GM21576 (cell line): Measurements from ENCODE around the gene UBAC2.
"Not testable (repeated sequence)": the region's sequence is repeated elsewhere in the genome, so short reads cannot be mapped to it uniquely, and the experiment has no call there.

Experiments
- ATAC-seq: cut with Tn5 transposase; IDR thresholded peaks from one replicate; pipeline ENCODE4 v1.9.1; 2021; ENCODE audit warnings: mild to moderate bottlenecking, moderate library complexity; ENCODE audit not compliant: unreplicated experiment

Gene UBAC2

DNA sequence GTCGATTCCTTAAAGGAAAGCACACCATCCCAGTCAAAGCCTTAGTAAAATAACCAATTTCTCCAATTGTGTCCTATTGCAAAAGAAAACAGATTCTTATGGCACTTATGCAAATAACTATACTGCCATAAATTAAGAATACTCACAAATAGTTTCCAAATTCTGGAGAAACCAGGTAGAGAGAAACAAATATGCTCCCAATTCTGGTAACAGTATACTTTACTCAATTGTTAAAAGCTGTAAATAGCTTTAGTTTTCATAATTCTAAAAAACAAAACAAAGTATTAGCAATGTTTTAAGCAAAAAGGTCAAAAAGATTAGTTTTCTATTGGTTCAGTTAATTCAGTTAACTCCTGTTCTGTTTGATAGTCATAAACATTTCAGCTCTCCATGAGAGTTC, 18.2 kb upstream of the UBAC2 start:
- no peak for ATAC-seq

DNA sequence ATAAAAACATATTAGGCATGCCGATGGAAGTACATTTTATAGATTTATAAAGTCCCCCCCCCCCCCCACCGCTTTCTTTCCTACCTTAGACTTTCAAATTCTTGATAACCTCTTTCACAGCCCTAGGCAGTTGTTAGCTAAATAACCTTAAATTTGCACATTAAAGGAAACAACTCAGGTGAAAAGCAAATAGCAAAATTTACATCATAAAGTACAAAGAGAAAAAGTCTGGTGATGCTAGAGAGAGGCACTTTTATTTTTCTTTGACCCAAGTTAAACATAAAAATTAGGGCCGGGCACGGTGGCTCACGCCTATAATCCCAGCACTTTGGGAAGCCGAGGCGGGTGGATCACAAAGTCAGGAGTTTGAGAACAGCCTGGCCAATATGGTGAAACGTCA, 15.0 kb upstream of the UBAC2 start:
- ATAC-seq: no peak

DNA sequence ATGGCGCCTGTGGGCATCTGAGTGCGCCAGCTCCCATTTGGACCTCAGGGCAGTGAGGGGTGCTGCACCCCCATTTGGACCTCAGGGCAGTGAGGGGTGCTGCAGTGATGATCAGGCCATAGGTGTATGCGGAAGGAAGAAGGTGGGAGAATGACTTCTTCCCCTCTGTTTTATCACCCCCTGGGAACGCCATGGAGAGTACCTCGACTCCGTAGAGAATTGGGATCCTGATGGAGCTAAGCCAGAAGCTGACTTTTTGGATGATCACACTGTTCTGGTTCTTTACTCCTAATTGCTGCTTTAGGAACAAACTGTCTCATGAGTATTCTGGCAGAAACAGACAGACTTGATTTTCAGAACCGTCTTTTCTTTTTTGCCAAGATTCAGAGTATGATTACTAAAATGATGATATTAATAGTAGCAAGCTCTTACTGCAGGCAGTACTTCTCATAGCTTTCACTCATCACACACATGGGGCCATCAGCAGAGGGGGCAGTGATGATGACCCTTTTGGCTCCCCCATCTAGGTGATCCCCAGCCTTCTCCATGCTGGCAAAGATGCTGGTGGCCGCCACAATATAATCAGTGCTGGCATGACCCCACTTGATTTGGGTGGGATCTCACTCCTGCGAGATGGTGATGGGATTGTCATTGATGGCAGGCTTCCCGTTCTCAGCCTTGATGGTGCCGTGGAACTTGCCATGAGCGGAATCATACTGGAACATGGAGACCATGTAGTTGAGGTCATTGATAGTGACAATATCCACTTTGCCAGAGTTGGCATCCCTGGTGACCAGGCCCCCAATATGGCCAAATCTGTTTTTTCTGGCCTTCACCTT, 10.3 kb upstream of the UBAC2 start:
- ATAC-seq: no peak

DNA sequence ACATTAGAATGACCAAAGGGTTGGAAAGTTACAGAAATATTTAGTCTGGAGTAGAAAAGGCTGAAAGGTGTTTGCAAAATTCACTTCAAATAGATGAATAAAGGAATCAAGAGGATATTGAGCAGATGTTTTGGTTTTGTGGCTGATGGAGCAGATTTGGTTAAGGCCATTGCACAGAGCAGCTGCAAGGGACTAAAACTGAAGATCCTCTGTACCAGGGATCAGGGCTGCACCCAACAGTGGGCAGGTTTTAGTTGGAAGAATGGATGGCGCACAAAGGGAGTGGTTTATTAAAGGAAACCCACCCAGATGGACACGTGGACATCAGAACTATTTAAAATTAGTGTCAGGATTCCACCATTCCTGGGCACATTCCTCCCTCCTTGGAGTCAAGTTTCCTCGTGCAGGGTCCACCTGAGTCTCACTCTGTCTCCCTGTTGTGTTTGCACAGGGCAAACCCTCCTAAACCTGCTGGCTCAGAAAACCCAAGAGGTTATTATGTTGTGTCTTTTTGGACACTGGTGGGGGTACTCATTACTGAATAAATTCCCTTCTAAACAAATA, 9.2 kb upstream of the UBAC2 start:
- no peak for ATAC-seq

DNA sequence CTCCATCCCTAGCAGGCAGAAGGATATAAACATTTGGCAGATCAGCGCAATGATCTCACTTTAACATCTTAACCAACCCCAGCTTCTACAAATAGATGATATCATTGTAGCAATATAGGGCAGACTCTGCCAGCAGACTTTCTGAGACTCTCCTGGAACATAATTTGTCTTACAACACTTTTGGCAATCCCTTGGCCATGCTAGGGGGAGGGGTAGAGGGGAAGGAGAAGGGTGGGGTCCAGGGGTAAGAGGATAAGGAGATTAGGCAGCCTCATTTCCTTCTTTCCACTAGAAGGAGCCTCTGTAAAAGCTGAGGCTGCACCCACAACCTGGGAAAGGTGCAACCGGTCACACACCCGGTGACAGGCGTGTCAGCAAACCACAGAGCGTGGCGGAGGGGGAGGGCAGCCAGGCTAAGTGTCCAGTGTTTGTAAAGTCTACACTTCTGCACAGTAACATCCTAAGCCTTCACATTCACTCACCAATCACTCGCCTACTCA, 8.7 kb upstream of the UBAC2 start:
- no peak for ATAC-seq

DNA sequence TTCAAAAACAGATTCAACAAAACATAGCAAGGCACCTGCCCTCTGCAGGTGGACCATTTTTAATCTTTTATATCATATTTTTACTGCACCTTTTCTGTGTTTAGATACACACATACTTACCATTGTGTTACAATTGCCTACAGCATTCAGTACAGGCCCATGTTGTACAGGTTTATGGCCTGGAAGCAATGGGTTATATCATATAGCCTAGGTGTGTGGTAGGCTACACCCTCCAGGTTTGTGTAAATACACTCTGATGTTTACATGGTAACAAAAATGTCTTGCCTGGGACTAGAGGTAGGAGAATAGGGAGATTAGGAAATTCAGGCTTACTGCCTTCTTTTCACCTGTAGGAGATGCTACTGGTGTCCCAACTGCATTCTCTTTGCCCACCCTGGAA, 8.2 kb upstream of the UBAC2 start:
- no peak for ATAC-seq

DNA sequence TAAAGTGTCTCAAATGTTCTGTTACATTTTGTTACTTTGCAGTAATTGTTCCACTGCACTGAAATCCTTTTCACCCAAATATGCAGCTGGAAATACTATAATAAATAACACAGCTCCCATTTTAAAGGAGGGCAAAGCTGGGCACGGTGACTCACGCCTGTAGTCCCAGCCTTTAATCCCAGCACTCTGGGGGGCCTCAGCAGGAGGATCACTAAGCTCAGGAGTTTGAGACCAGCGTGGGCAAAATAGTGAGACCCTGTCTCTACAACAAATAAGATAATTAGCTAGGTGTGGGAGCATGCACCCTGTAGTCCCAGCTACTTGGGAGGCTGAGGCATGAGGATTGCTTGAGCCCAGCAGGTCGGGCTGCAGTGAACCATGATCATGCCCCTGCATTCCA, 7.5 kb upstream of the UBAC2 start:
- ATAC-seq: no peak

DNA sequence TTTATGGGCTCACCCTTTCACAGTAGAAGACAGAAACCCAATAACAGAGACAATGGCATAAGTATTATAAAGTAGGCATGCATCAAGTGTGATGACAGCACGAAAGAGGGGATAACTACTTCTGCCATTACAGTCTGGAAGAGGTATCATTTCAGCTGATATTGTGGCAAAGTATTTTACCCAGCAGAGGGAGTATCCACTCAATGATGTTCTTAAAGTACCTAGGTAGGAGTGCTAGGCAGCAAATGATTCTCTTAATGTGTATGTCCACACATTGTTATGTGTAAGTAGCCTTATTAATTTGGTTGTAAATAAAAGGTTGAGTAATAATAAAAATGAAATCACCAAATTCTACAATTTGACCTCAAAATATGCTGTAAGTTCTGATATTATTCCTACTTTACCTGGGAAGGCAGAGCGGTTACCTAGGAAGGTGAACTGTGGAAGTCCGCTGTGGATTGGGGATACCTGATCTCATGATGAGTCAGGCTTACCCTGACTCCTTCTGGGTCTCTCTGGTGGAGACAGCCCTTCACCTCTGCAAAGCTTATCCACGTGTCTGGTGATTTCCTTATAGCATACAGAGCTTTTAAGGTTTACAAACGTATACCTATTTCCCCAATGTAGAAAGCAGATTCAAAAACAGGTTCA, 4.1 kb upstream of the UBAC2 start:
- ATAC-seq: no peak

DNA sequence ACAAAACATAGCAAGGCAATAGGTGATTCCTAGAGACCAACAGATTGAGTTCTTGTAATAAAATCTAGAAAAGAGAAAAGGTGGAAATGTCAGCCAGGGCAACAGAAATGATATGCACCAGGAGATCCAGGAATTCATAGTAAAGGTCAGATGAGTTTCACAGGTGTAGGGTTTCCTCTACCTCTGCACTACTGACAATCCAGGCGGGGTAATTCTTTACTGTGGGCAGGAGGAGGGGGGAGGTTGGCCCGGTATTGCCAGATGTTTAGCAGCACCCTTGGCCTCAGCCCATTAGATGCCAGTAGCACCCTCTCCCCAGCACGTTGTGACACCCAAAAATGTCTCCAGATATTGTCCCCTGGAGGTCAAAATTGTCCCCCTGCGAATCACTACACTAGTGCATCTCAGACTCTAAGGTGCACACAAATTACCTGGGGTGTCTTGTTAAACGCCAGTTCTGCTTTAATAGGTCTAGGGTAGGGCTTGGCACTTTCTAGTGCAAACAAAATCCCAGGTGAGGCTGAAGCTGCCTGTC, 3.5 kb upstream of the UBAC2 start:
- ATAC-seq: no peak

DNA sequence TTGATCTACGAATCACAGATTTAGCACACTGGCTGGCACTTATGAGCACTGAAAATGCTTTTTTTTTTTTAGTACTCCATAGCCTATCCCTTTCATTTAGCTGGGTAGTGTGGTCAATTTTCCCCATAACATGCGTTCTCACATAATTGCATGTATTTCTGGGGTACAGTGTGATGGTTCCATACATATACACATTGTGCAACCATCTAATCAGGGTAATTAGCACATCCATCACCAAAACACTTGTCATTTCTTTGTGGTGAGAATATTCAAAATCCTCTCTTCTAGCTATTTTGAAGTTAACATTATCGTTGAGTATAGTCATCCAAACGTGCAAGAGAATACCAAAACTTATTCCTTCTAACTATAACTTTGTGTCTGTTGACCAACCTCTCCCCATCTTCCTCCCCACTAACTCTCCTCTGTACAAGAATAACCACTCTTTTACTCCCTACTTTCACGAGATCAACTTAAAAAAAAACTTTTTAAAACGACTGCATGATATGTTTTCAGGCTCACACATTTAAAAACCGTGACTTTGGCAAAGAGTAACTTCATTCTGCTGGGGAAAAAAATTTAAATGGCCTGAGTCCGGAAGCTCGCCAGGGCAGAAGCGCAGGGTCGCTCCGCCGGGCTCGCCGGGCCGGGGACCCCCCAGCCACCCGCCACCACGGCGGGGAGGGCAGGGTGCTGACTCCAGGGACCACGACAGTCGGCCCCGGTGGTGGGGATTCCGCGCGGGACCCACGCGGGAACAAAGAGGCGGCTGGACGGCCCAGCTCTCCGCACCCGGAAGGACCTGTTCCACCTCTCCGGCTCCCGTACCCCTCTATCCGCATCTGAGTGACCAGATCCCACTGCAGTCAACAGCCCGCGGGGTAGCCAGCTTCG, 868 bp upstream of the UBAC2 start:
- peak; percentile 4 for ATAC-seq

DNA sequence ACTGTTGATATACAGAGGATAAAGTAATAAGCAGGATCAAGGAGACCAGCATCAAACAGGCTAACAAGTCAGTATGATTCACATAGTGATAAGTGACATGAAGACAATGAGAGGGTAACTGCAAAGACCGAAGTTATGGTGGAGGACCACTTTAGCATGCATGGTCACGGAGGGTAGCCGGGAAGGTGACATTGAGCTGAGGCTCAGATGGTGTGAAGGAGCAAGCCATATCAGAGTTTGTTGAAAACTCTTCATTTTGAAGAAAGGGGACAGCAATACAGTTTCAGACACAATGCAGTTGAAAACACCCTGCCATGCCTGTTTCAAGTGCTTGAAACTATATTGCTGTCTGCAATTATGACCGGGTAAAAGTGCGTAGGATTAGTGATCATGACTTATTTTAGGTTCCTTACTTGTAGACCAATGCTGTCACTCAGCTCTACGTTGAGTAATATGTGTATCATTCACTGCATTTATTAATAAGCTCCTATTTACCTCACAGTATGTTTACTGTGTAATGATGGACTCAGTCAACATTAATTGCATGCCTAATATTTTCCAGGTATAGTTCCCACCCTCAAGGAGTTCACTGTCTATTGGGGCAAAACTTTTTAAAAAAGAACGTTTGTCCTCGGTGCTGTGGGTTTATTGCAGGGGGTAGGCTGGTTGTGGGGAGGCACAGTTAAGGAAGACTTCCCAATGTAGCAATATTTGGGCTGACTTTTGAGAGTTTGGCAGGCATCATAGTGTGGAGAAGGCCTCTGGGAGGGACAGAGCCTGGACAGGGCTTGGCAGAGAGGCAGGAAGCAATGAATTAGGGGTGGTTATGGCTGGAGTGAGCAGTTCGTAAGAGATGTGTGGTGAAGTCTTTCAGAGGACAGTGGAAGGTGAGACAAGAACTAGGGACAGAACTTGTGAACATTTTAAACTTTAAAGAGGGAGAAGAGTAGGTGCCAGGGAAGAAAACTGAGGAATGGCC, 3.2 kb downstream of the UBAC2 start:
- ATAC-seq: no peak

DNA sequence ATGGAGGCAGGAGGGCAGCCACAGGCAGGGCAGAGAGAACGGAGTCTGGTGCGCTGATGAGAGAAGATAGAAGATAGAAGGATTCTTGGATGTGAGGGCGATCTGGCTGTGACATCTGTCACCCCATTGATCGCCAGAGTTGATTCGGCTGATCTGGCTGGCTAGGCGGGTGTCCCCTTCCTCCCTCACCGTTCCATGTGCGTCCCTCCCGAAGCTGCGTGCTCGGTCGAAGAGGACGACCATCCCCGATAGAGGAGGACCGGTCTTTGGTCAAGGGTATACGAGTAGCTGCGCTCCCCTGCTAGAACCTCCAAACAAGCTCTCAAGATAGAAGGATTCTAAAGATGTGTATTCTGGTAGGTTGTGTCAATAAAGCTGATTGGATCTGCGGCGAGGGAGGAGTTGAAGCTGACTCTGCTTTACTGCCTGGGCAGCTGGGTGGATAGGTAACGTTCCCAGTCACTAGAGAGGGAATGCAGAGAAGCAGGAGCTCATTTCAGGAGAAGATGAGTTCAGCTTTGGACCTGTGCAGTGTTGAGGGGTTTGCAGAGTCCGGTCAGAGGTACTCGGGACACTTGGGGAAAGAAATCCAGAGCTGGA, 5.1 kb downstream of the UBAC2 start:
- no peak for ATAC-seq

DNA sequence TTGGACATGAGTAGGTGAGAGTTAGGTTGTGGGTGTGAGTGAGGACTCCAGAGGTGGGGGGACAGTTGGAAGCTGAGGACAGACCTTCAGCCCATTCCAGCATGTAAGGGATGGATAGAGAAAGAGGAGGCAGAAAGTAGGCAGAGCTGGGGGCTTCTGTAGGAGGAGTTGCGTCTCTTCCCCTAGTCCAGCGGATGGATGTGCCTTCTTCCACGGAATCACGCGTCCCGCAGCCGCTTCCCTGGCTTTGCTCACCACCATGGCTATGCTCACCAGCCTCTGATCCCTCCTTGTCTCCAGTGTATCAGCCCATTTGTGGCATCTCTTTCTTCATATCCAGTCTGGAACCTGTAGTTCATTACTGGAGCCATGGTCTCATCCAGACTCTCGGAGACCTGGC, 5.6 kb downstream of the UBAC2 start:
- ATAC-seq: no peak

DNA sequence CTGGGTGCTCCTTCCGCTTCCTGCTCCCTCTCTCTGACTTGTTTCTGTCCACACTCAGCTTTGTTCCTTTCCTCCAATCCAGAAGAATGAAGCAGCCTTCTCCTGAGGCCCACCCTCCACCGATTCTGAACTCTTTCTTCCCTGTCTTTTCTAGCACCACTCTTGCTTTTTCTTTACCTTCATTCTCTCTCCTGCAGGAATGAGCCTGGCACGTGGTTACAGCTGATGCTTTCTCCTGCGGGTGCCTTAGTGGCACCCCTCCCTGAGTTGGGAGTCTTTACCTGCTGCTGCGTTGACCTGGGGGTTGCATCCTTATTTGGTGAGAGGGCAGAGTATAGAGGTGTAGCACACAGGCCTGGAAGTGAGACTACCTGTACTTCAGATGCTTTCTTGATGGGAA, 6.2 kb downstream of the UBAC2 start:
- no peak for ATAC-seq

DNA sequence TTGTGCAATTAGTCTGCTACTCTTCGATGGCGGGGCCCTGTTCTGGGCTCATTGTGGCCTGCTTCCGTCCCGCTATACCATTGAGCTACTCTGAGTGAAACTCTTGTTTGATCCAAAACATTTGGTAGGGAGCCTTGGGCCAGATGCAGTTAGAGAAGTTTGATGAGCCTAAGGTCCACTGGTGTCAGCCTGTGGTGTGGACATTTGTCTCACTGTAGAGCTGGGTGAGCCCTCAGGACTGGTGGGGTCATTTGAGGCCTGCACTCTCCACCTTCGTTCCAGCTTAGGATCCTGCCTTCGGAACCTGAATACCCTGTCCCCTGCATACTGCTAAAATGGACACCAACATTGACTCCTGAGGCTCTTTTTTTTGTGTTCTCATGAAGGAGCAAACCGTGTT, 6.9 kb downstream of the UBAC2 start:
- ATAC-seq: no peak

DNA sequence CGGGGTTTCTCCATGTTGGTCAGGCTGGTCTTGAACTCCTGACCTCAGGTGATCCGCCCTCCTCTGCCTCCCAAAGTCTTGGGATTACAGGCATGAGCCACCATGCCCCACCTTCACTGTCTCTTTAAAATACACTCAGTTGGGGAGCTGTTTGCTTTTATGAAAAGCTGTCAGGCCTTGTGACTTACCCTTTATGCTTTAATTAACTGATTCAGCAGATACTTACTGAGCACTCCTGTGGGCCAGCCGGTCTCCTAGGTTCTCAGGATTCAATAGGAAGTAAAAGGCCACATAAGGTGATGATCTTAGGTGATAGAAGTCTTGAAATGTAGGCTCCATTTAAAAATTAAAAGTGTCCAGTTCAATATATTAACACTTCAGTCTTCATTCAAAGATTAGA, 7.5 kb downstream of the UBAC2 start:
- no peak for ATAC-seq

DNA sequence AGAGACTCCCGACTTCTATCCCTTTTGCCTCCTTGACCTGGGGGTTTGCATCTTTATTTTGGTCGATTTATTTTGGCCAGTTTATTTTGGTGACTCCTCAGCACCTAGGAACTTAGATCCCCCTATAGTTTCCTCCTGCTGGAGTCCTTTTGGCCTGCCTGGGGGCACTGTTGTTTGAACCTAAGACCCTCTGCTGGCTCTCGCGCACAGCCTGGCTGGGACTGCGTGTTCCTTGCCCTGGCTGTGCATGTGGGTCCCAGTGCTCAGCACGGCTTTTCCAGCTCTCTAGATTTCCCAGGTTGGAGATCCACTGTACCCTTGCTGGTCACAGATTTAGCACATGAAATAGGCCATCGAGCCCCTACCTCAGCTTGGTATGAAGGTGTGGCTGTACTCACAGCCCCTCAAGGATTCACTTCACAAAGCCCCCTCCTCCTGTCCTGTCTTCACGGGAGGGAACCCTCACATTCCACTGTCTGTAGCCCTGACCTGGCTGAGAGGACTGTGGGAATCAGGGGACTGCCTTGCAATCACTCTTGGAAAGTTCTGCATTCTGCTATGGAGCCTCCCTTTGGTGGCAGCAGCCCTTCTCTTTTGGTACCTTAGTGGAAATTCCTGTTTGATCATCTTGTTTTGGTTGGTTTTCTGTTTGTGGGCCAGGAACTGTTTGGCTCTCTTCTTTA, 8.3 kb downstream of the UBAC2 start:
- ATAC-seq: no peak

DNA sequence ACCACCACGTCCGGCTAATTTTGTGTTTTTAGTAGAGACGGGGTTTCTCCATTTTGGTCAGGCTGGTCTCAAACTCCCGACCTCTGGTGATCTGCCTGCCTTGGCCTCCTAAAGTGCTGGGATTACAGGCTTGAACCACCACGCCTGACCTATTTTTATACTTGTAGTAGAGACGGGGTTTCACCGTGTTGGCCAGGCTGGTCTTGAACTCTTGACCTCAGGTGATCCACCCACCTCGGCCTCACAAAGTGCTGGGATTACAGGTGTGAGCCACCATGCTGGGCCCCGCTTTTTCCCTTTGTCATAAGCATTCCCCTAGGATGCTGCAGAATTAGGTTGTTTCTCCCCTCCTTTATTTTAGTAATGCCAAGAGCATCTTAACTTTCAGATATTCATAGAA, 10.0 kb downstream of the UBAC2 start:
- ATAC-seq: not testable (repeated sequence)
